CD4-positive, alpha-beta memory T cell (primary cell): ENCODE results near the gene CFL2. TPM values are rescaled to one million over a fixed set of nuclear protein-coding genes. Genes with fewer than 3 reads are reported as not detected.

Experiments used
- CTCF ChIA-PET: fragments of 350-600 bp; sonication (Branson Sonifier 250); formaldehyde crosslinking; loops from one replicate; lab custom pipeline; 2021; ENCODE audit warnings: inconsistent platforms; ENCODE audit not compliant: partially characterized antibody; lab: Charles Lee
- POLR2A ChIA-PET: fragments of 350-600 bp; sonication (Branson Sonifier 250); formaldehyde crosslinking; loops from one replicate; lab custom pipeline; 2021; ENCODE audit not compliant: partially characterized antibody; lab: Charles Lee
- DNase-seq, 5 donors: peaks; one replicate each; pipeline versions ENCODE4 v3.0.0 to v3.0.0-alpha.2; 2020 to 2022; ENCODE audit warnings: mixed read lengths in 1 of 5
- H3K27ac ChIP-seq: one replicate; pipeline ENCODE4 v1.7.0; 2013; ENCODE audit warnings: low read depth, low read length
- H3K27me3 ChIP-seq: 2 replicates; pipeline ENCODE4 v1.7.0; 2013; ENCODE audit warnings: mild to moderate bottlenecking, low read length, moderate library complexity; ENCODE audit not compliant: insufficient read depth
- H3K36me3 ChIP-seq: 2 replicates; pipeline ENCODE4 v1.7.0; 2013; ENCODE audit warnings: mild to moderate bottlenecking, low read length, moderate library complexity; ENCODE audit not compliant: insufficient read depth
- H3K4me1 ChIP-seq: 2 replicates; pipeline ENCODE4 v1.7.0; 2013; ENCODE audit warnings: mild to moderate bottlenecking, low read length, moderate library complexity; ENCODE audit not compliant: insufficient read depth
- H3K4me3 ChIP-seq, 2 donors: one replicate each; pipeline ENCODE4 v1.7.0; 2013; ENCODE audit warnings: low read length in 2 of 2, mild to moderate bottlenecking in 1 of 2
- H3K9me3 ChIP-seq, 2 donors: one replicate each; pipeline ENCODE4 v1.7.0; 2013; ENCODE audit warnings: low read length in 2 of 2, control low read depth in 1 of 2; ENCODE audit not compliant: control insufficient read depth in 1 of 2
- H3K27ac Mint-ChIP-seq, 7 donors: one replicate each; pipeline ENCODE4 v1.8.0; 2020 to 2021; ENCODE audit warnings: mixed read lengths in 7 of 7, mild to moderate bottlenecking in 6 of 7, inconsistent platforms in 3 of 7, moderate library complexity in 3 of 7
- H3K27me3 Mint-ChIP-seq, 2 donors: one replicate each; pipeline ENCODE4 v1.8.0; 2020 to 2021; ENCODE audit warnings: mixed read lengths in 2 of 2
- H3K36me3 Mint-ChIP-seq, 2 donors: one replicate each; pipeline ENCODE4 v1.8.0; 2020 to 2021; ENCODE audit warnings: mixed read lengths in 2 of 2, inconsistent platforms in 1 of 2, mild to moderate bottlenecking in 1 of 2
- H3K4me1 Mint-ChIP-seq, 4 donors: one replicate each; pipeline ENCODE4 v1.8.0; 2020 to 2021; ENCODE audit warnings: mixed read lengths in 4 of 4, mild to moderate bottlenecking in 1 of 4
- H3K4me3 Mint-ChIP-seq, 8 donors: one replicate each; pipeline ENCODE4 v1.8.0; 2020 to 2021; ENCODE audit warnings: mixed read lengths in 8 of 8, mild to moderate bottlenecking in 7 of 8, moderate library complexity in 6 of 8, inconsistent platforms in 3 of 8
- H3K9me3 Mint-ChIP-seq, 8 donors: one replicate each; pipeline ENCODE4 v1.8.0; 2020 to 2021; ENCODE audit warnings: mixed read lengths in 8 of 8, mild to moderate bottlenecking in 5 of 8, inconsistent platforms in 3 of 8, moderate library complexity in 1 of 8
- intact Hi-C: fragments of 100-400 bp; cut with micrococcal nuclease; formaldehyde crosslinking; loops from one replicate; pipeline ENCODE4 v1.15.1; 2023
- polyA plus RNA-seq, 2 donors: library from polyadenylated mRNA; unstranded; fragments of 300-500 nt; fragmentation: Illumina TruSeq; gene quantifications; one replicate each; pipeline ENCODE4 v1.2.3, GENCODE V29; 2021
- total RNA-seq, 2 experiments: library from RNA; stranded (reverse); gene quantifications; one replicate each; pipeline ENCODE4 v1.2.3, GENCODE V29; 2021

Gene CFL2
- total and polyA plus RNA-seq, 4 experiments from 2014 or later = 10.4 to 14.2 (median 12.4) TPM

DNA sequence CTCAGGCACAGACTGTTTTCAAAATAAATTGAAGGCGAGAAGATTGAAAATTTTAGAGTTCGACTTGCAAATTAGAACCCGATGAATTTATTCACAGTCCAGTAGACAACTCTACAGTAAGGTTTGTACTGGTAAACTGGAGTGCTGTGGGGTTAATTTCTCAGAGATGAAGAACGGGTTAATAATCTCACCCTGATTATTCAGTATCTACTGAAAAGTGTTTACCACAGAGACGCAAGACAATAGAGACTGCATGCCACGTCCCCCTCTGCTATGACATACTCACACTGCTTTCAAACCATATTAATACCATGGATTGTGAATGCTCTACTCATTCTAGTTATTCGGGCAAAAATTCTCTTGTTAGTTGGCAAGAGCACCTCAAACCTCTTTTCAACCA lies 36.1 kb downstream of the CFL2 start:
- DNase-seq = no peak
- intact Hi-C loops = loop anchor here (10.0 kb wide), 1 partner anchor 326 kb away; no protein-coding TSS in a partner anchor
- no peaks in the 10 kb centered on the region for H3K36me3 Mint-ChIP-seq
- peaks cover 0 to 3% (median 0%) of the 10 kb centered on the region in 4 donors for H3K4me1 Mint-ChIP-seq
- ChIA-PET POLR2A (no interaction called here), CTCF (interaction anchor here (1.3 kb wide), 1 partner anchor 13 kb away, joined by 3 read pairs; no protein-coding TSS in a partner anchor)
- Histone ChIP-seq H3K4me3 (no peak overlapping the region), H3K36me3 (no peaks in the 10 kb centered on the region), H3K27ac (no peak overlapping the region), H3K9me3 (no peaks in the 10 kb centered on the region), H3K27me3 (no peaks in the 10 kb centered on the region), H3K4me1 (peaks cover 6% of the 10 kb centered on the region)
- no peak overlapping the region for H3K4me3 Mint-ChIP-seq
- H3K27ac Mint-ChIP-seq = peak overlapping the region in 1 of 7 donors; percentile 62
- H3K27me3 Mint-ChIP-seq = no peaks in the 10 kb centered on the region
- H3K9me3 Mint-ChIP-seq = no peaks in the 10 kb centered on the region

- no peaks in the 10 kb centered on the region for H3K9me3 Mint-ChIP-seq
- intact Hi-C loops = loop anchor here (10.0 kb wide), 1 partner anchor 328 kb away; no protein-coding TSS in a partner anchor
- ChIA-PET POLR2A (no interaction called here), CTCF (interaction anchor here (10.3 kb wide), 1 partner anchor 48 kb away, joined by 139 read pairs; no protein-coding TSS in a partner anchor)
- H3K27ac Mint-ChIP-seq = no peak overlapping the region
- H3K4me3 Mint-ChIP-seq = no peak overlapping the region
- no peaks in the 10 kb centered on the region for H3K4me1 ChIP-seq
- H3K9me3 ChIP-seq = no peaks in the 10 kb centered on the region
- no peaks in the 10 kb centered on the region for H3K36me3 Mint-ChIP-seq
- no peak overlapping the region for H3K4me3 ChIP-seq
- H3K27ac ChIP-seq = no peak overlapping the region
- no peak for DNase-seq
- H3K27me3 Mint-ChIP-seq = no peaks in the 10 kb centered on the region
- H3K4me1 Mint-ChIP-seq = peaks cover 0 to 3% (median 0%) of the 10 kb centered on the region in 4 donors
- H3K27me3 ChIP-seq = no peaks in the 10 kb centered on the region
- H3K36me3 ChIP-seq = no peaks in the 10 kb centered on the region
Measured at GRCh38 chr14:34676516-34677211, 37.7 kb downstream of the CFL2 start.

DNA sequence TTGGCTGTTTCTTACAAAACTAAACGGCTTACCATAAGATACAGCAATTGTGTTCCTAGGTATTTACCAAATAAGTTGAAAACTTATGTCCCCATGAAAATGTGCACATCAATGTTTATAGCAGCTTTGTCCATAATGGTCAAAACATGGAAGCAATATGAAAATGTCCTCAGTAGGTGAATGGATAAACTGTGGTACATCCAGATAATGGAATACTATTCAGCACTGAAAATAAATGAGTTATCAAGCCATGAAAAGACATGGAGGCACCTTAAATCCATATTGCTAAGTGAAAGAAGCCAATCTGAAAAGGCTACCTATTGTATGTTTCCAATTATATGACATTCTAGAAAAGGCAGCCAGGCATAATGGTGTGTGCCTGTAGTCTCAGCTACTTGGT lies 40.7 kb downstream of the CFL2 start:
- ChIA-PET POLR2A (no interaction called here), CTCF (interaction anchor here (0.7 to 10.3 kb wide), 12 partner anchors 18 to 743 kb away, joined by 3 to 139 read pairs (median 6); partner anchors contain the start of genes BAZ1A and CFL2)
- H3K4me1 ChIP-seq = no peaks in the 10 kb centered on the region
- no peaks in the 10 kb centered on the region for H3K9me3 Mint-ChIP-seq
- H3K27ac ChIP-seq = no peak overlapping the region
- H3K27ac Mint-ChIP-seq = no peak overlapping the region
- no peaks in the 10 kb centered on the region for H3K27me3 Mint-ChIP-seq
- H3K36me3 Mint-ChIP-seq = no peaks in the 10 kb centered on the region
- H3K4me3 ChIP-seq = no peak overlapping the region
- H3K27me3 ChIP-seq = no peaks in the 10 kb centered on the region
- H3K9me3 ChIP-seq = no peaks in the 10 kb centered on the region
- intact Hi-C loops = loop anchor here (2.0 to 10.0 kb wide), 3 partner anchors 199 to 739 kb away; no protein-coding TSS in a partner anchor
- no peak for DNase-seq
- H3K36me3 ChIP-seq = no peaks in the 10 kb centered on the region
- peaks cover 0 to 3% (median 0%) of the 10 kb centered on the region in 4 donors for H3K4me1 Mint-ChIP-seq
- H3K4me3 Mint-ChIP-seq = no peak overlapping the region

DNA sequence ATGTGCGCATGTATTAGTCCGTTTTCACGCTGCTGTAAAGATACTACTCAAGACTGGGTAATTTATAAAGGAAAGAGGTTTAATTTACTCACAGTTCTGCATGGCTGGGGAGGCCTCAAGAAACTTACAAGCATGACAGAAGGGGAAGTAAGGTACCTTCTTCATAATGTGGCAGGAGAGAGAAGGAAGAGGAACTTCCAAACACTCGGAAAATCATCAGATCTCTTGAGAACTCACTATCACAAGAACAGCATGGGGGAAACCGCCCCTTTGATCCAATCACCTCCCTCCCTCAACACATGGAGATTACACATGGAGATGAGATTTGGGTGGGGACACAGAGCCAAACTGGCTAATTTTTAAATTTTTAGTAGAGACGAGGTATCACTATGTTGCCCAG lies 42.7 kb downstream of the CFL2 start:
- Histone ChIP-seq H3K4me3 (no peak overlapping the region), H3K27ac (no peak overlapping the region), H3K9me3 (no peaks in the 10 kb centered on the region), H3K4me1 (peaks cover 3% of the 10 kb centered on the region), H3K27me3 (no peaks in the 10 kb centered on the region), H3K36me3 (no peaks in the 10 kb centered on the region)
- H3K4me1 Mint-ChIP-seq = peaks cover 0 to 3% (median 0%) of the 10 kb centered on the region in 4 donors
- H3K27me3 Mint-ChIP-seq = no peaks in the 10 kb centered on the region
- no peaks in the 10 kb centered on the region for H3K36me3 Mint-ChIP-seq
- no peak overlapping the region for H3K4me3 Mint-ChIP-seq
- no peak for DNase-seq
- ChIA-PET CTCF (interaction anchor here (0.6 to 10.3 kb wide), 13 partner anchors 10 to 751 kb away, joined by 3 to 139 read pairs (median 8); partner anchors contain the start of gene SNX6), POLR2A (interaction anchor here (0.6 kb wide), 1 partner anchor 51 kb away, joined by 4 read pairs; no protein-coding TSS in a partner anchor)
- H3K9me3 Mint-ChIP-seq = no peaks in the 10 kb centered on the region
- intact Hi-C loops = loop anchor here (1.0 to 10.0 kb wide), 5 partner anchors 52 to 751 kb away; no protein-coding TSS in a partner anchor
- H3K27ac Mint-ChIP-seq = no peak overlapping the region

DNA sequence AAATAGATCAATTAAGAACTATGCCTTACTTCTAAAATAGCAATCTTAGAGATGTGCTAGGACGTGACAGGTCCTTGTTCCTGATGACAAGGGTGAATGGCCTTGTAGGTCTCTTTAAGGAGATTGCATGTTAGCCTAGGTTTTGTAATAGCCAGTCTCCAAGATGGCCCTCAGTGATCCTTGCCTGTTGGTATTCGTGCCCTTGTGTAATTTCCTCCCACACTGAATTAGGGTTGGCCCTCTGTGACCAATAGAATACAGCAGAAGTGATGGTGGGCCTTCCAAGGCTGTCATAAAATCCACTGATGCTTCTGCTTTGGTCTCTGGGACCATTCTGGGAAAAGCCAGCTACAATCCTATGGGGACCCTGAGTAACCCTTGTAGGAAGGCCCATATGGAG lies 46.3 kb downstream of the CFL2 start:
- Histone ChIP-seq H3K36me3 (no peaks in the 10 kb centered on the region), H3K27ac (no peak overlapping the region), H3K27me3 (no peaks in the 10 kb centered on the region), H3K4me1 (peaks cover 21% of the 10 kb centered on the region), H3K9me3 (no peaks in the 10 kb centered on the region), H3K4me3 (no peak overlapping the region)
- Mint-ChIP-seq H3K9me3 (peaks cover 0 to 3% (median 0%) of the 10 kb centered on the region in 8 donors), H3K27ac (peak overlapping the region in 3 of 7 donors; percentile 9 to 75 (median 57)), H3K4me1 (peaks cover 8 to 17% (median 14%) of the 10 kb centered on the region in 4 donors), H3K36me3 (peaks cover 0 to 3% of the 10 kb centered on the region in 2 donors), H3K27me3 (no peaks in the 10 kb centered on the region), H3K4me3 (no peak overlapping the region)
- ChIA-PET POLR2A (interaction anchor here (1.3 to 3.0 kb wide), 2 partner anchors 38 to 736 kb away, joined by 3 to 11 read pairs; partner anchors contain the start of genes NFKBIA and SNX6), CTCF (interaction anchor here (10.3 kb wide), 1 partner anchor 57 kb away, joined by 139 read pairs; no protein-coding TSS in a partner anchor)
- DNase-seq = no peak
- intact Hi-C loops = loop anchor here (5.0 kb wide), 2 partner anchors 36 to 44 kb away; partner anchors contain the start of genes CFL2 and SNX6

- Mint-ChIP-seq H3K36me3 (peaks cover 0 to 7% of the 10 kb centered on the region in 2 donors), H3K4me1 (peaks cover 8 to 17% (median 12%) of the 10 kb centered on the region in 4 donors), H3K9me3 (peaks cover 0 to 7% (median 5%) of the 10 kb centered on the region in 8 donors), H3K4me3 (no peak overlapping the region), H3K27ac (peak overlapping the region in 3 of 7 donors; percentile 10 to 60 (median 12)), H3K27me3 (no peaks in the 10 kb centered on the region)
- peaks cover 21% of the 10 kb centered on the region for H3K4me1 ChIP-seq
- CTCF ChIA-PET = interaction anchor here (0.7 kb wide), 1 partner anchor 56 kb away, joined by 5 read pairs; no protein-coding TSS in a partner anchor
- no peak for DNase-seq
- no peak overlapping the region for H3K4me3 ChIP-seq
- intact Hi-C loops = loop anchor here (5.0 kb wide), 2 partner anchors 35 to 45 kb away; partner anchors contain the start of genes CFL2 and SNX6
- no peak overlapping the region for H3K27ac ChIP-seq
- POLR2A ChIA-PET = interaction anchor here (1.3 to 3.0 kb wide), 4 partner anchors 37 to 750 kb away, joined by 3 to 11 read pairs (median 5); partner anchors contain the start of genes NFKBIA and SNX6
- H3K36me3 ChIP-seq = no peaks in the 10 kb centered on the region
- no peaks in the 10 kb centered on the region for H3K9me3 ChIP-seq
- H3K27me3 ChIP-seq = no peaks in the 10 kb centered on the region
Measured at GRCh38 chr14:34667007-34667406, 47.4 kb downstream of the CFL2 start.
